WERI-Rb-1 (cell line): Measurements from ENCODE around the gene ROS1.
A peak's percentile ranks its signal among the peaks of the same experiment; 100 is the strongest.
"Not testable (repeated sequence)": the region's sequence is repeated elsewhere in the genome, so short reads cannot be mapped to it uniquely, and the experiment has no call there.

ENCODE experiments used
- DNase-seq: peaks from one replicate; pipeline ENCODE4 v3.0.0-alpha.2; 2020
- H3K27ac ChIP-seq: fragments of 250-450 bp; sonication (Bioruptor Pico); 2 replicates; pipeline ENCODE4 v1.5.1; 2020; ENCODE audit warnings: mild to moderate bottlenecking, moderate library complexity
- H3K27me3 ChIP-seq: fragments of 250-450 bp; sonication (Bioruptor Pico); 2 replicates; pipeline ENCODE4 v1.5.1; 2021; ENCODE audit warnings: mild to moderate bottlenecking, low read depth, moderate library complexity; ENCODE audit not compliant: insufficient read depth, severe bottlenecking
- H3K36me3 ChIP-seq: fragments of 250-450 bp; sonication (Bioruptor Pico); 2 replicates; pipeline ENCODE4 v1.5.1; 2020; ENCODE audit warnings: mild to moderate bottlenecking, moderate library complexity
- H3K4me3 ChIP-seq: 2 replicates; pipeline ENCODE4 v1.5.1; 2011; ENCODE audit warnings: low read depth, mild to moderate bottlenecking, control low read depth, low read length
- H3K9me3 ChIP-seq: fragments of 250-450 bp; sonication (Bioruptor Pico); 2 replicates; pipeline ENCODE4 v1.5.1; 2021; ENCODE audit warnings: mild to moderate bottlenecking, moderate library complexity; ENCODE audit not compliant: severe bottlenecking
- TF ChIP-seq, protein P1 (sequence below): IDR thresholded peaks from 2 replicates; pipeline ENCODE4 v1.5.1; 2011; ENCODE audit warnings: low read depth, mild to moderate bottlenecking, control low read depth, inconsistent platforms, low read length

The ROS1 gene

DNA sequence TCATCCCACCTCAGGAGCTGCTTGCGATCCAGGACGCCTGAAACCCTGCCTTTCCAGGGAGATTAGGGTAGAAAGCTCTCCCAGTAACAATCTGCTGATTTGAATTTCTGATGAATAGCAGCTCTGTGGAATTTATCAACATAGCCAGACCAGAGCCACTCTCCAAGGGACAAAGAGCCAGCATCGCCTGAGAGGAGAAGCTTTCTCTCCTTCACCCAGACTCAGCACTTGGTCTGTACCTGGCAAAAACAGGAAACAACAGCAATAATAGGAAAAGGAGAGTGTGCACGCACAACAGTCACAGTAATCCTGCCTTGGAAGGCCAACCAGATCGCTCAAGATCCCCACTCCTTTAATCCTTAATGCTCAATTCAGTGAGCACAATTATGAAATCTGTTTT is 22.3 kb upstream of the ROS1 start:
- no peaks in the 10 kb centered on the region for H3K27me3 ChIP-seq
- H3K36me3 ChIP-seq, result no peaks in the 10 kb centered on the region
- peak overlapping the region; percentile 41; the same call in 1 of the 2 replicates for H3K27ac ChIP-seq
- no peaks in the 10 kb centered on the region for H3K9me3 ChIP-seq
- peak overlapping the region; percentile 12; the same call in 1 of the 2 replicates for H3K4me3 ChIP-seq
- TF ChIP-seq, protein P1, sequence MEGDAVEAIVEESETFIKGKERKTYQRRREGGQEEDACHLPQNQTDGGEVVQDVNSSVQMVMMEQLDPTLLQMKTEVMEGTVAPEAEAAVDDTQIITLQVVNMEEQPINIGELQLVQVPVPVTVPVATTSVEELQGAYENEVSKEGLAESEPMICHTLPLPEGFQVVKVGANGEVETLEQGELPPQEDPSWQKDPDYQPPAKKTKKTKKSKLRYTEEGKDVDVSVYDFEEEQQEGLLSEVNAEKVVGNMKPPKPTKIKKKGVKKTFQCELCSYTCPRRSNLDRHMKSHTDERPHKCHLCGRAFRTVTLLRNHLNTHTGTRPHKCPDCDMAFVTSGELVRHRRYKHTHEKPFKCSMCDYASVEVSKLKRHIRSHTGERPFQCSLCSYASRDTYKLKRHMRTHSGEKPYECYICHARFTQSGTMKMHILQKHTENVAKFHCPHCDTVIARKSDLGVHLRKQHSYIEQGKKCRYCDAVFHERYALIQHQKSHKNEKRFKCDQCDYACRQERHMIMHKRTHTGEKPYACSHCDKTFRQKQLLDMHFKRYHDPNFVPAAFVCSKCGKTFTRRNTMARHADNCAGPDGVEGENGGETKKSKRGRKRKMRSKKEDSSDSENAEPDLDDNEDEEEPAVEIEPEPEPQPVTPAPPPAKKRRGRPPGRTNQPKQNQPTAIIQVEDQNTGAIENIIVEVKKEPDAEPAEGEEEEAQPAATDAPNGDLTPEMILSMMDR, result no peak
- DNase-seq, result peak; percentile 29

DNA sequence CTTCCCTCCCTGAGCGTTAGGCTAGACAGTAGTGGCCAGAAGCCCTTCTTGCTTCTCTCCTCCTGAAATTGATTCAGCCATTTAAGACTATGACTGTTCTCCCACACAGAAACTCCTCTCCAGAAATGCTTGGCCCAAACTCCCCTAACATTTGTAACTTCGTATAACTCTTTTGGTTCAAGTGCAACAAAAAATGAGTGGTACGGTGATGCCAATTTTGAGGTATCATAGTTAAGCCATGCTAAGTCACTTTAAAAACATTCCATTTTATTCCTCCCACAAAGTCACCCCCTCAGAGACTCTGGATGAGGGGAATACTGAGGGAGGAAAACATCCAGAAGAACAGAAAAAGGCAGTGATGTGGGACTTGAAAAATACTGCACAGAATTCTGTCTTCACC is 21.1 kb upstream of the ROS1 start:
- Histone ChIP-seq H3K4me3 (no peak overlapping the region), H3K36me3 (no peaks in the 10 kb centered on the region), H3K27ac (no peak overlapping the region), H3K9me3 (no peaks in the 10 kb centered on the region), H3K27me3 (no peaks in the 10 kb centered on the region)
- TF ChIP-seq, protein P1, result no peak
- no peak for DNase-seq

DNA sequence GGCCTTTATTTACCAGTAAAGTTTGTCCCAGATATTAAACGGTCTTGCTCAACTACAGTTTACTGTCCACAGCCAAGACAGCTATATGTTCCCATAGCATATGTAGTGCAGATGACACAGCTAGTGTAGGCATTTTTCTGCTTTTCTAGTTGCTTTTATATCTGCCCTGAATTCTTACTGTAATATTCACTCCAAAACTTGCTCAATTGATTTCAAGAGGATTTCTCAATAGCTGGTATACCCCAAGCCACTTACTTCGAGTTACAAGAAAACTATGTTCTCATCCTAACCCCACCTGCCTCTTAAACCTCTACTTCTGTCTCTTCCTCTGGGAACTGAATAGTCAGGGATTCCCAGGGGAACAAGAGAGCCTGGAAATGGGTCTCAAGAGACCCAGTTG is 18.9 kb upstream of the ROS1 start:
- no peak overlapping the region for H3K4me3 ChIP-seq
- H3K27me3 ChIP-seq, result no peaks in the 10 kb centered on the region
- no peaks in the 10 kb centered on the region for H3K9me3 ChIP-seq
- no peaks in the 10 kb centered on the region for H3K36me3 ChIP-seq
- TF ChIP-seq, protein P1, result no peak
- no peak for DNase-seq
- H3K27ac ChIP-seq, result no peak overlapping the region

DNA sequence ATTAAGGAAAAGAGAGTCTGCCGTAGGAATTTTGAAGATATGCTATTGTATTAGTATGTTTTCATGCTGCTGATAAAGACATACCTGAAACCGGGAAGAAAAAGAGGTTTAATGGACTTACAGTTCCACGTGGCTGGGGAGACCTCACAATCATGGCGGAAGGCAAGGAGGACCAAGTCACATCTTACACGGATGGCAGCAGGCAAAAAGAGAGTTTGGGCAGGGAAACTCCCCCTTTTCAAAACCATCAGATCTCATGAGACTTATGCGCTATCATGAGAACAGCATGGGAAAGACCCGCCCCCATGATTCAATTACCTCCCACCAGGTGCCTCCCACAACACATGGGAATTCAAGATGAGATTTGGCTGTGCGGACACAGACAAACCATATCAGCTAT is 16.6 kb upstream of the ROS1 start:
- not testable (repeated sequence) for H3K9me3 ChIP-seq, H3K27ac ChIP-seq, H3K36me3 ChIP-seq, H3K4me3 ChIP-seq, H3K27me3 ChIP-seq, DNase-seq

DNA sequence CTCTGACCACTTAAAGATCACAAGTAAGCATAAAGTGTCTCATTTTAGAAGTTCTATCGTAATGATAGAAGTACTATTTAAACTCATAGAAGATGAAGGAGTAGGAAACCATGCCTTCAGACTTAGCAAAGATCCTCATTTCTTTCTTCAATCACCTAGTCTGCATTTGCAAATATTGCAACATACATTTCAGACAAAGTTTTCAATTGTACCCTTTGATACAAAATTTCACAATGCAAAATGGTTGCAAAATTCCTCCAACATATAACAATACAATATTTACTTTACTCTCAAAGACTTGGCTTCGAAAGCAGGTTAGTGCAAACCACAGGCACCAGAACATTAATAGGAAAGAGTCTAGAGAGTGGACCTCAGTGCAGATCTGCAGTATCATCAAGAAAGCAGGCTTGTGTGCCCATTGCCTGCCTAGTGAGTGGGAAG is 16.1 kb upstream of the ROS1 start:
- no peak overlapping the region for H3K27ac ChIP-seq
- H3K27me3 ChIP-seq, result no peaks in the 10 kb centered on the region
- TF ChIP-seq, protein P1, result no peak
- DNase-seq, result no peak
- H3K9me3 ChIP-seq, result no peaks in the 10 kb centered on the region
- H3K4me3 ChIP-seq, result no peak overlapping the region
- H3K36me3 ChIP-seq, result no peaks in the 10 kb centered on the region

DNA sequence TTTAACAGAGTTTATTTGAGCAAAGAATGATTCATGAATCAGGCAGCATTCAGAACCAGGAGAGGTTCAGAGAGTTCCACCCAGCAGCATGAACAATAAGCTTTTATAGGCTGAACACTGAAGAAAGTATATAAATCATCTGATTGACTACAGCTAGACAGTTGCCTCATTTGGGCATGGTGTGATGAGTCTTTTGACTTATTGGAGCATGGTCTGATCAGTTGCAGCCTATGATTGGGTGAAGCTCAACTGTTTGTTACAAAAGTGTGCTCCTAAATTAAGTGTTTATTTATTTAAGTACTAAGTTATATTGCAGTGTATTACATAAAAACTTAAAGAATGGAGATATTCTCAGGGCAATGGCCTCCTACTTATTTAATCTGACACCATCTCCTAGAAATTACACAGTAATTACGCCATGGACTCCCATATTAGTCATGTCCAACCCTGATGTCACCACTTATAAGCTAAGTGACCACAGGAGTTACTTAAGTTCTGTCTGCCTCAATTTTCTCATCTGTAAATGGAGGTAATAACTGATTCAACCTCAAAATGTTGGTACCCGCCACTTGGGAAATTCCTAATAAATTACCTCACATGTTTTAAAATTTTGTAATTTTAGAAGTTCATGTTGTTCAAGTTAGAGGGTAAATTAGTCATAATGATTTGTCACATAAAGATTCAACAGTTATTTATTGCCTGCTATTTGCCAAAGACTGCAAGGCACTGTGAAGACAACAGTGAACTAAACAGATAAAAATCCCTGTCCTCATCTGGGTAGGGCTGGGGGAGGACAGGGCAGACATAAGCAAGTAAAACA is 15.2 kb upstream of the ROS1 start:
- Histone ChIP-seq H3K4me3 (no peak overlapping the region), H3K27ac (no peak overlapping the region)
- no peak for DNase-seq

More for the DNA sequence above, 15.2 kb upstream of the ROS1 start:
- Histone ChIP-seq H3K36me3 (no peaks in the 10 kb centered on the region), H3K9me3 (no peaks in the 10 kb centered on the region), H3K27me3 (no peaks in the 10 kb centered on the region)
- TF ChIP-seq, protein P1, result no peak
